Hepatocyte (in vitro differentiated cells): Measurements from ENCODE around the gene ROR2. TPM values are rescaled to one million over a fixed set of nuclear protein-coding genes. Genes with fewer than 3 reads are reported as not detected.

ENCODE experiments used
- DNase-seq: peaks from one replicate; pipeline ENCODE4 v3.0.0-alpha.2; 2016; ENCODE audit warnings: low spot score
- H2AFZ ChIP-seq: fragments of 200-600 bp; sonication (generic); 2 replicates; pipeline ENCODE4 v1.6.0; 2016; ENCODE audit warnings: antibody characterized with exemption, mild to moderate bottlenecking
- H3K27ac ChIP-seq: fragments of 200-600 bp; sonication (generic); 2 replicates; pipeline ENCODE4 v1.5.1; 2016; ENCODE audit warnings: mild to moderate bottlenecking
- H3K27me3 ChIP-seq: fragments of 200-600 bp; sonication (generic); 2 replicates; pipeline ENCODE4 v1.6.1; 2016
- H3K36me3 ChIP-seq: fragments of 200-600 bp; sonication (generic); replicated peaks from 2 replicates; pipeline ENCODE4 v1.5.1; 2016; ENCODE audit warnings: low read depth; ENCODE audit not compliant: insufficient read depth
- H3K4me1 ChIP-seq: fragments of 200-600 bp; sonication (generic); 2 replicates; pipeline ENCODE4 v1.5.1; 2016; ENCODE audit warnings: mild to moderate bottlenecking, moderate library complexity; ENCODE audit not compliant: insufficient read depth
- H3K4me2 ChIP-seq: fragments of 200-600 bp; sonication (generic); 2 replicates; pipeline ENCODE4 v1.6.0; 2016
- H3K4me3 ChIP-seq: fragments of 200-600 bp; sonication (generic); 2 replicates; pipeline ENCODE4 v1.5.1; 2016; ENCODE audit warnings: mild to moderate bottlenecking
- H3K79me2 ChIP-seq: fragments of 200-600 bp; sonication (generic); 2 replicates; pipeline ENCODE4 v1.6.0; 2017; ENCODE audit warnings: mild to moderate bottlenecking
- H3K9me2 ChIP-seq: fragments of 200-600 bp; sonication (generic); replicated peaks from 2 replicates; pipeline ENCODE4 v1.6.0; 2017; ENCODE audit warnings: mild to moderate bottlenecking; ENCODE audit not compliant: insufficient read depth
- H3K9me3 ChIP-seq: fragments of 200-600 bp; sonication (generic); 2 replicates; pipeline ENCODE4 v1.5.1; 2016; ENCODE audit warnings: low read depth, mild to moderate bottlenecking
- H4K20me1 ChIP-seq: fragments of 200-600 bp; sonication (generic); 2 replicates; pipeline ENCODE4 v1.6.0; 2016; ENCODE audit warnings: mild to moderate bottlenecking; ENCODE audit not compliant: insufficient read depth, poor library complexity, severe bottlenecking
- EZH2 ChIP-seq: fragments of 200-600 bp; sonication (generic); IDR thresholded peaks from 2 replicates; pipeline ENCODE4 v1.6.1; 2016; ENCODE audit warnings: antibody characterized with exemption, mild to moderate bottlenecking, borderline replicate concordance
- EZH2phosphoT487 ChIP-seq: fragments of 200-600 bp; sonication (generic); IDR thresholded peaks from one replicate; pipeline ENCODE4 v1.6.1; 2018; ENCODE audit warnings: antibody characterized with exemption, mild to moderate bottlenecking, low read depth, moderate library complexity; ENCODE audit not compliant: unreplicated experiment, severe bottlenecking
- WGBS: methylation state at CpG from one replicate; pipeline ENCODE4 v1.1.6; 2016; ENCODE audit warnings: low lambda C conversion rate; ENCODE audit errors: missing lambda C conversion rate; 5-methylcytosine and 5-hydroxymethylcytosine counted together
- polyA plus RNA-seq: library from polyadenylated mRNA; unstranded; fragments of >200 nt; fragmentation: Nextera tagmentation; extraction: Ambion mirVana; gene quantifications from 2 replicates; pipeline ENCODE4 v1.2.1, GENCODE V29; 2016
- total RNA-seq: library from RNA; depleted of rRNA; stranded (reverse); fragments of >200 nt; gene quantifications from 2 replicates; pipeline ENCODE4 v1.2.3, GENCODE V29; 2014
- TF ChIP-seq, protein P1 (sequence below): fragments of 200-600 bp; sonication (generic); IDR thresholded peaks from 2 replicates; pipeline ENCODE4 v1.5.1; 2016; ENCODE audit warnings: antibody characterized with exemption, mild to moderate bottlenecking; ENCODE audit not compliant: poor library complexity

ROR2 gene
- total and polyA plus RNA-seq, 2 experiments from 2014 or later: 25.6 to 29.5 TPM

DNA sequence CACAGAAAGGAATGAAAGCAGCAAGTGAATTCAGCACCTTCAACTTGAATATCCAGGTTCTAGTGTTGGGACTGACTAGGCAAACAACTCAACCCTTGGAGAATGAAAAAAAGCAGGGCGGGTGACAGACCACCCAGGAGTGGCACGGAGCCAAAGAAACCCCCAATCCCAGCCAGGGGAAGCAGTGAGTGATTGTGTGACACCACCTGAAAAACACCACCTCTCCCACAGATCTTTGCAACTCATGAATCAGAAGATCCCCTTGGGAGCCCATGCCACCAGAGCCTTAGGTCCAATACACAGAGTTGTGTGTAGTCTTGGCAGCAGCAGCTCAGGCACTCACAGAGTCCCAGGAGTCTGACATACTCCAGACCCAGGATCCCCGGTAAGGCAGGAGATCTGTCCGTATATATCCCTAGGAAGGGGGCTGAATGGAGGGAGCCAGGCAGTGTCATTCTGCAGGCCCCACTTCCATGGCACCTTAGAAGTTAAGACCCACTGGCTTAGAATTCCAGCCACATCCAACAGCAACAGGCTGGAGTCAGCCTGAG lies 22.1 kb upstream of the ROR2 start:
- no peak overlapping the region for H2AFZ ChIP-seq
- 67% methylated on average over 4 of the region's 4 CpGs for WGBS
- no peaks in the 10 kb centered on the region for H3K9me3 ChIP-seq
- no peaks in the 10 kb centered on the region for H3K79me2 ChIP-seq
- H3K4me2 ChIP-seq: no peak overlapping the region
- H3K27ac ChIP-seq: no peak overlapping the region
- TF ChIP-seq EZH2phosphoT487 (no peak), EZH2 (no peak)
- TF ChIP-seq, protein P1, sequence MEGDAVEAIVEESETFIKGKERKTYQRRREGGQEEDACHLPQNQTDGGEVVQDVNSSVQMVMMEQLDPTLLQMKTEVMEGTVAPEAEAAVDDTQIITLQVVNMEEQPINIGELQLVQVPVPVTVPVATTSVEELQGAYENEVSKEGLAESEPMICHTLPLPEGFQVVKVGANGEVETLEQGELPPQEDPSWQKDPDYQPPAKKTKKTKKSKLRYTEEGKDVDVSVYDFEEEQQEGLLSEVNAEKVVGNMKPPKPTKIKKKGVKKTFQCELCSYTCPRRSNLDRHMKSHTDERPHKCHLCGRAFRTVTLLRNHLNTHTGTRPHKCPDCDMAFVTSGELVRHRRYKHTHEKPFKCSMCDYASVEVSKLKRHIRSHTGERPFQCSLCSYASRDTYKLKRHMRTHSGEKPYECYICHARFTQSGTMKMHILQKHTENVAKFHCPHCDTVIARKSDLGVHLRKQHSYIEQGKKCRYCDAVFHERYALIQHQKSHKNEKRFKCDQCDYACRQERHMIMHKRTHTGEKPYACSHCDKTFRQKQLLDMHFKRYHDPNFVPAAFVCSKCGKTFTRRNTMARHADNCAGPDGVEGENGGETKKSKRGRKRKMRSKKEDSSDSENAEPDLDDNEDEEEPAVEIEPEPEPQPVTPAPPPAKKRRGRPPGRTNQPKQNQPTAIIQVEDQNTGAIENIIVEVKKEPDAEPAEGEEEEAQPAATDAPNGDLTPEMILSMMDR: no peak
- H3K4me1 ChIP-seq: no peaks in the 10 kb centered on the region
- H3K9me2 ChIP-seq: no peaks in the 10 kb centered on the region
- H4K20me1 ChIP-seq: no peaks in the 10 kb centered on the region
- H3K36me3 ChIP-seq: no peaks in the 10 kb centered on the region
- H3K4me3 ChIP-seq: no peak overlapping the region
- no peaks in the 10 kb centered on the region for H3K27me3 ChIP-seq
- no peak for DNase-seq

DNA sequence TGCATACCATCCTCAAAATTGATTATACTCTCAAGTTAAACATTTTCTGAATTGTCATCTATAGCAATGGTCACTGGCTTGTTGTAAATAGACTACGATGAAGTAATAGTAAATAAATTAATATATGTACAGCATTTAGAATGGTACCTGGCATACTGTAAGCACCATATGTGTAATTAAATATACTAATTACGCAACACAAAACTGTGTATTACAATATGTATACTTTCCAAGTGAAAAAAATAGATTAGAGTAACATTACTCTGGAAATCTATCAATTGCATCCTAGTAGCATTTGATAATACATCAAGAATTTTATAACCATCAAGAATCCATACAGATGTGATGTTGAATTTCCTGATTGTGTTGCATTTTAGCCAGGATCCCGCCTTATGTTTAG lies 17.2 kb upstream of the ROR2 start:
- TF ChIP-seq EZH2: no peak
- no peak for TF ChIP-seq EZH2phosphoT487
- TF ChIP-seq, protein P1: no peak
- Histone ChIP-seq H3K4me2 (no peak overlapping the region), H3K79me2 (no peaks in the 10 kb centered on the region), H4K20me1 (no peaks in the 10 kb centered on the region), H3K27ac (no peak overlapping the region), H3K27me3 (no peaks in the 10 kb centered on the region), H3K4me3 (no peak overlapping the region), H3K4me1 (no peaks in the 10 kb centered on the region), H2AFZ (no peak overlapping the region), H3K36me3 (no peaks in the 10 kb centered on the region), H3K9me2 (no peaks in the 10 kb centered on the region), H3K9me3 (no peaks in the 10 kb centered on the region)
- 96% methylated on average over 3 of the region's 3 CpGs for WGBS
- no peak for DNase-seq

GRCh38 chr9:91966503-91966902 lies 16.5 kb upstream of the ROR2 start:
- Histone ChIP-seq H3K27me3 (no peaks in the 10 kb centered on the region), H3K4me2 (no peak overlapping the region), H4K20me1 (no peaks in the 10 kb centered on the region), H3K79me2 (no peaks in the 10 kb centered on the region), H3K36me3 (no peaks in the 10 kb centered on the region), H3K4me1 (no peaks in the 10 kb centered on the region), H3K4me3 (no peak overlapping the region), H3K27ac (no peak overlapping the region), H3K9me3 (no peaks in the 10 kb centered on the region), H3K9me2 (no peaks in the 10 kb centered on the region), H2AFZ (no peak overlapping the region)
- WGBS: 81% methylated on average over 2 of the region's 2 CpGs
- TF ChIP-seq, protein P1: no peak
- no peak for TF ChIP-seq EZH2phosphoT487
- no peak for TF ChIP-seq EZH2
- no peak for DNase-seq
